ENCODE measurements around the gene MYO5A. TPM values are rescaled to one million over a fixed set of nuclear protein-coding genes. Genes with fewer than 3 reads are reported as not detected.

Gene MYO5A
- total RNA-seq, 2 donors from 2014 or later = 12.3 to 21.5 TPM

- H3K27ac ChIP-seq = no peak overlapping the region
- no peak for TF ChIP-seq CTCF (IDR thresholded peaks at IDR 0.05)
- peaks cover 6% of the 10 kb centered on the region for H3K36me3 ChIP-seq
- no peaks in the 10 kb centered on the region for H3K9me3 ChIP-seq
- peaks cover 0 to 12% of the 10 kb centered on the region in 2 donors for H3K4me1 ChIP-seq
- no peaks in the 10 kb centered on the region for H3K27me3 ChIP-seq
- no peak for DNase-seq (ENCODE audit: low spot score)
- no peak overlapping the region for H3K4me3 ChIP-seq
These were observed 194.1 kb downstream of the MYO5A start for GRCh38 chr15:52334491-52335160.

- Histone ChIP-seq H3K9me3 (no peaks in the 10 kb centered on the region), H3K36me3 (peaks cover 17% of the 10 kb centered on the region), H3K4me1 (peaks cover 0 to 2% of the 10 kb centered on the region in 2 donors), H3K27me3 (no peaks in the 10 kb centered on the region), H3K27ac (no peak overlapping the region), H3K4me3 (no peak overlapping the region)
- DNase-seq (ENCODE audit: low spot score) = no peak
- TF ChIP-seq CTCF (IDR thresholded peaks at IDR 0.05) = peak in 1 of 2 donors; percentile 61
These were observed 197.0 kb downstream of the MYO5A start for GRCh38 chr15:52331490-52332240.

GRCh38 chr15:52329987-52330386 lies 198.7 kb downstream of the MYO5A start:
- Histone ChIP-seq H3K27ac (no peak overlapping the region), H3K9me3 (no peaks in the 10 kb centered on the region), H3K4me1 (no peaks in the 10 kb centered on the region), H3K36me3 (peaks cover 27% of the 10 kb centered on the region), H3K27me3 (no peaks in the 10 kb centered on the region), H3K4me3 (no peak overlapping the region)
- TF ChIP-seq CTCF (IDR thresholded peaks at IDR 0.05) = no peak
- DNase-seq (ENCODE audit: low spot score) = no peak

GRCh38 chr15:52329150-52329549 lies 199.5 kb downstream of the MYO5A start:
- no peak for TF ChIP-seq CTCF (IDR thresholded peaks at IDR 0.05)
- no peaks in the 10 kb centered on the region for H3K4me1 ChIP-seq
- no peak overlapping the region for H3K27ac ChIP-seq
- DNase-seq (ENCODE audit: low spot score) = no peak
- no peak overlapping the region for H3K4me3 ChIP-seq
- H3K27me3 ChIP-seq = no peaks in the 10 kb centered on the region
- H3K9me3 ChIP-seq = no peaks in the 10 kb centered on the region
- peaks cover 27% of the 10 kb centered on the region for H3K36me3 ChIP-seq

- Histone ChIP-seq H3K27ac (no peak overlapping the region), H3K9me3 (no peaks in the 10 kb centered on the region), H3K4me1 (no peaks in the 10 kb centered on the region), H3K27me3 (no peaks in the 10 kb centered on the region), H3K36me3 (peaks cover 27% of the 10 kb centered on the region), H3K4me3 (no peak overlapping the region)
- no peak for DNase-seq (ENCODE audit: low spot score)
- no peak for TF ChIP-seq CTCF (IDR thresholded peaks at IDR 0.05)
These were observed 200.0 kb downstream of the MYO5A start for GRCh38 chr15:52328680-52329079.

All from right atrium auricular region (tissue), 2 donors.